Ascending aorta (tissue), 2 donors: ENCODE measurements around the gene LIN54. TPM values are rescaled to one million over a fixed set of nuclear protein-coding genes. Genes with fewer than 3 reads are reported as not detected.

Experiments
- DNase-seq, 2 donors: peaks; one replicate each; pipeline ENCODE4 v3.0.0-alpha.2; 2019; ENCODE audit warnings: low spot score in 2 of 2
- H3K27ac ChIP-seq, 2 donors: fragments of 200-600 bp; sonication (generic); one replicate each; pipeline ENCODE4 v1.5.1; 2016 to 2017; ENCODE audit warnings: mild to moderate bottlenecking in 1 of 2
- H3K27me3 ChIP-seq: fragments of 200-600 bp; sonication (generic); one replicate; pipeline ENCODE4 v1.5.1; 2017
- H3K36me3 ChIP-seq, 2 donors: fragments of 200-600 bp; sonication (generic); one replicate each; pipeline ENCODE4 v1.5.1; 2016
- H3K4me1 ChIP-seq, 2 donors: fragments of 200-600 bp; sonication (generic); one replicate each; pipeline ENCODE4 v1.5.1; 2016 to 2017; ENCODE audit warnings: mild to moderate bottlenecking in 1 of 2
- H3K4me3 ChIP-seq, 2 donors: fragments of 200-600 bp; sonication (generic); one replicate each; pipeline ENCODE4 v1.5.1; 2016 to 2017; ENCODE audit warnings: mild to moderate bottlenecking in 1 of 2
- H3K9me3 ChIP-seq, 2 donors: fragments of 200-600 bp; sonication (generic); one replicate each; pipeline ENCODE4 v1.5.1; 2016
- CTCF ChIP-seq, 3 experiments: fragments of 200-600 bp in 2 of 3; fragments of 450-650 bp in 1 of 3; sonication (generic) in 2 of 3; IDR thresholded peaks; one replicate each; pipeline ENCODE4 v1.5.1; 2016 to 2019; ENCODE audit warnings: antibody characterized with exemption in 3 of 3, mild to moderate bottlenecking in 1 of 3, moderate library complexity in 1 of 3
- intact Hi-C: fragments of 100-400 bp; cut with DNase I; formaldehyde crosslinking; loops from one replicate; pipeline ENCODE4 v1.15.1; 2023
- total RNA-seq: library from RNA; depleted of rRNA; stranded (reverse); fragments of >200 nt; gene quantifications from one replicate; pipeline ENCODE4 v1.1.0, GENCODE V29; 2016

LIN54 gene
- total RNA-seq, 1 donor from 2014 or later = 6.2 TPM

- H3K4me3 ChIP-seq = no peak overlapping the region
- no peaks in the 10 kb centered on the region for H3K9me3 ChIP-seq
- TF ChIP-seq CTCF (IDR thresholded peaks at IDR 0.05) = no peak
- peaks cover 13 to 17% of the 10 kb centered on the region in 2 donors for H3K4me1 ChIP-seq
- intact Hi-C loops = no loop called here
- H3K27ac ChIP-seq = peak overlapping the region in 1 of 2 donors; percentile 1
- no peak for DNase-seq
- peaks cover 0 to 6% of the 10 kb centered on the region in 2 donors for H3K36me3 ChIP-seq
- no peaks in the 10 kb centered on the region for H3K27me3 ChIP-seq
Measured at GRCh38 chr4:82886147-82886942, 124.3 kb downstream of the LIN54 start.

GRCh38 chr4:82885410-82885809, 125.2 kb downstream of the LIN54 start:
- intact Hi-C loops = no loop called here
- Histone ChIP-seq H3K4me3 (no peak overlapping the region), H3K9me3 (no peaks in the 10 kb centered on the region), H3K36me3 (peaks cover 5 to 15% of the 10 kb centered on the region in 2 donors), H3K4me1 (peaks cover 13 to 17% of the 10 kb centered on the region in 2 donors), H3K27ac (no peak overlapping the region), H3K27me3 (no peaks in the 10 kb centered on the region)
- DNase-seq = no peak
- TF ChIP-seq CTCF (IDR thresholded peaks at IDR 0.05) = no peak

Other genes starting within 250 kb of the LIN54 start
- 28.0 TPM for gene SCD5, start 212.0 kb downstream of the LIN54 start, total RNA-seq
- 100 TPM for gene SEC31A, start 119.7 kb downstream of the LIN54 start, total RNA-seq
- 0.32 TPM for gene THAP9, start 110.1 kb downstream of the LIN54 start, total RNA-seq
- gene COPS4, start 24.4 kb upstream of the LIN54 start, total RNA-seq = 83.5 TPM
- gene PLAC8, start 103.9 kb upstream of the LIN54 start, total RNA-seq = 1.1 TPM